ENCODE data around the gene ZMIZ1. TPM values are rescaled to one million over a fixed set of nuclear protein-coding genes. Genes with fewer than 3 reads are reported as not detected.

Gene ZMIZ1
- total RNA-seq, 4 donors from 2014 or later: 22.7 to 37.5 (median 31.7) TPM

DNA sequence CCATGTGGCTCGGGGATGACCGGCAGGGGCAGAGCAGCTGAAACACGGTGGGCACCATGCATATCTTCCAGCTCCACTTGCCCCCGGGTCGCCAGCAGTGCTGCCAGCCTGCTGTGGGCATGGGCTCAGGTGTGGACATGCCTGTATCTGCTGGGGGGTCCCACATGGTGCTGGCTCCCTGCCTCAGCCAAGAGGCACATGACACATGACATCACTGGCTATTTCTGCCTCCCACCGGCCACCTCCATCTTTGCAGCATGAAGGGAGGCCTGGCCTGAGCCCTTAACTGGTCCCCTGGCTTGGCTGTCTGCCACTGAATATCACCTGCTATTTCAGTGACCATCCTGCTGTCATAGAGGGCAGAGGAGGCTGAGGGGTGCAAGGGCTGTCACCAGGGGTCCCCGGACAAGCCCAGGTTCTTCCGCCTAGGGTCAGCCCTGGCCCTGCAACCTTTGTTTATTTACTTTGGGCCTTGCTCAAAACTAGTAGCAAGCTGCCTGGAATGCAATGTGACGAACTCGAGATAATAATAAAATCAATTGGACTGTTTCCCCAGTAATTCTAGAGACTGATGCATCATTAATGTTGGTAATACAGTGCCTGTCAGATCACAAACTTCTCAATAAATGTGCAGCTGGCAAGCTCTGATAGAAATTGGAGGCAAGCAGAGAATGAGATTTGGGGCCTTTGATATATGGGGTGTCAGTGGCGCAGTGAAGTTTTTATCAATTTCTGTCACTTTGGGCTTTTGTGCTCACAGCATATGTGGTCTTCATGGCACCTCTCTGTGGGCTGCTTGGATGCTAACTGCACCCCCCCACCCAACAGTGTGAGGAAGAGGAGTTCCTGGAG is 28.5 kb downstream of the ZMIZ1 start:
- H3K36me3 ChIP-seq: no peaks in the 10 kb centered on the region
- H3K27ac ChIP-seq: peak overlapping the region; percentile 29 to 97 (median 90)
- no peaks in the 10 kb centered on the region for H3K9me3 ChIP-seq
- DNase-seq (no peak), ATAC-seq (no peak)
- H3K4me1 ChIP-seq: peaks cover 87 to 100% of the 10 kb centered on the region in 2 donors
- TF ChIP-seq POLR2A (IDR thresholded peaks at IDR 0.05): no peak
- TF ChIP-seq, protein P1, sequence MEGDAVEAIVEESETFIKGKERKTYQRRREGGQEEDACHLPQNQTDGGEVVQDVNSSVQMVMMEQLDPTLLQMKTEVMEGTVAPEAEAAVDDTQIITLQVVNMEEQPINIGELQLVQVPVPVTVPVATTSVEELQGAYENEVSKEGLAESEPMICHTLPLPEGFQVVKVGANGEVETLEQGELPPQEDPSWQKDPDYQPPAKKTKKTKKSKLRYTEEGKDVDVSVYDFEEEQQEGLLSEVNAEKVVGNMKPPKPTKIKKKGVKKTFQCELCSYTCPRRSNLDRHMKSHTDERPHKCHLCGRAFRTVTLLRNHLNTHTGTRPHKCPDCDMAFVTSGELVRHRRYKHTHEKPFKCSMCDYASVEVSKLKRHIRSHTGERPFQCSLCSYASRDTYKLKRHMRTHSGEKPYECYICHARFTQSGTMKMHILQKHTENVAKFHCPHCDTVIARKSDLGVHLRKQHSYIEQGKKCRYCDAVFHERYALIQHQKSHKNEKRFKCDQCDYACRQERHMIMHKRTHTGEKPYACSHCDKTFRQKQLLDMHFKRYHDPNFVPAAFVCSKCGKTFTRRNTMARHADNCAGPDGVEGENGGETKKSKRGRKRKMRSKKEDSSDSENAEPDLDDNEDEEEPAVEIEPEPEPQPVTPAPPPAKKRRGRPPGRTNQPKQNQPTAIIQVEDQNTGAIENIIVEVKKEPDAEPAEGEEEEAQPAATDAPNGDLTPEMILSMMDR (IDR thresholded peaks at IDR 0.05 in 4 of 5, conservative IDR thresholded peaks at IDR 0.05 in 1 of 5): no peak
- H3K27me3 ChIP-seq: no peaks in the 10 kb centered on the region
- in situ Hi-C loops (cut with MboI; ENCODE audit: low sequenced_read_pairs in 4 of 4) (loop anchor here in 2 of 4 donors (25.0 kb wide), 2 partner anchors 340 to 1060 kb away; partner anchors contain the start of genes POLR3A (in 1 of the 2), RPS24 (in 1 of the 2) and ZCCHC24 (in 1 of the 2)), intact Hi-C loops (cut with DNase I; ENCODE audit: low total_unique reads) (no loop called here)
- no peak overlapping the region for H3K4me3 ChIP-seq

DNA sequence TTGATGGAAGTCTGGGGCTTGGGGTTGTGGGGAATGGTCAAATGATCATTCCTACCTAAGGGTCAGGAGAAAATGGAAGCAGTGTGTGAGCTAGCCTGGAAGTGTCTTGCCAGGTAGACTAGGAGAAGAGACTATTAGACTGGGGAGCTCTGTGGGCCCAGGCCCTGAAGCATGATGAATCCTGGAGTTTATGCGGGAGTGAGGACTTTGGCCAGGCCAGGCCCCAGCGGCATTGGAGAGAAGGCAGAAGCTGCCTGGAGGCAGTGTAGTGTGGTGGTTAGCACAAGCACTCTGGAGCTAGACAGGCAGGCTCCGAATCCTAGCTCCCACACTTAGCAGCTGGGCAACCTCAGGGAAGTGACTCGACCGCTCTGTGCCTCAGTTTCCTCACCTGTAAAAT is 29.3 kb downstream of the ZMIZ1 start:
- peaks cover 92 to 100% of the 10 kb centered on the region in 2 donors for H3K4me1 ChIP-seq
- ATAC-seq: no peak
- H3K27me3 ChIP-seq: no peaks in the 10 kb centered on the region
- no peak overlapping the region for H3K4me3 ChIP-seq
- in situ Hi-C loops (cut with MboI; ENCODE audit: low sequenced_read_pairs in 4 of 4) (loop anchor here in 2 of 4 donors (25.0 kb wide), 2 partner anchors 339 to 1061 kb away; partner anchors contain the start of genes POLR3A (in 1 of the 2), RPS24 (in 1 of the 2) and ZCCHC24 (in 1 of the 2)), intact Hi-C loops (cut with DNase I; ENCODE audit: low total_unique reads) (no loop called here)
- no peak overlapping the region for H3K27ac ChIP-seq
- no peaks in the 10 kb centered on the region for H3K9me3 ChIP-seq
- TF ChIP-seq, protein P1 (IDR thresholded peaks at IDR 0.05 in 4 of 5, conservative IDR thresholded peaks at IDR 0.05 in 1 of 5): no peak
- no peak for TF ChIP-seq POLR2A (IDR thresholded peaks at IDR 0.05)
- no peak for DNase-seq
- no peaks in the 10 kb centered on the region for H3K36me3 ChIP-seq

DNA sequence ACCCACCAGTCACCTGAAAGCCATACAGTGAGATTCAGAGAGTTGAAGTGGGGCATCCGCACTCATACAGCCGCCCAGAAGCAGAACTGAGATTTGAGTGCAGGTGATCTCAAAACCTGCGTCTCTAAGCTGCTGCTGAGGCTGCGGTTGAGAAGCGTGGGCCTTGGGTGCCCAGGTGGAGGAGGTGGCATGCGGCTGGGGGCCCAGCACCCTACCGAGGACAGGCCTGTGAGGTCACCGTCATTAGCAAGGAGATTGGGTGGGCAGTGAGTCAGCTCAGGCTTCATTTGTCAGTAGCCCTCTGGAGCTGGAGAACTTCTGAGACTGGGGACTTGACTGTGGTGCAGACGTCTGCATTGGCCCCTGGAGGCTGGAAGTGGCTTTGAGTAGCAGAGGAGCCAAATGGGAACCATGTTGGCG is 29.8 kb downstream of the ZMIZ1 start:
- intact Hi-C loops (cut with DNase I; ENCODE audit: low total_unique reads): no loop called here
- Histone ChIP-seq H3K4me1 (peaks cover 94 to 100% of the 10 kb centered on the region in 2 donors), H3K4me3 (no peak overlapping the region), H3K27me3 (no peaks in the 10 kb centered on the region), H3K27ac (no peak overlapping the region), H3K36me3 (no peaks in the 10 kb centered on the region), H3K9me3 (no peaks in the 10 kb centered on the region)
- ATAC-seq (no peak), DNase-seq (no peak)
- TF ChIP-seq, protein P1 (IDR thresholded peaks at IDR 0.05 in 4 of 5, conservative IDR thresholded peaks at IDR 0.05 in 1 of 5): no peak
- TF ChIP-seq POLR2A (IDR thresholded peaks at IDR 0.05): no peak
- in situ Hi-C loops (cut with MboI; ENCODE audit: low sequenced_read_pairs in 4 of 4): loop anchor here in 2 of 4 donors (25.0 kb wide), 2 partner anchors 339 to 1061 kb away; partner anchors contain the start of genes POLR3A (in 1 of the 2), RPS24 (in 1 of the 2) and ZCCHC24 (in 1 of the 2)

DNA sequence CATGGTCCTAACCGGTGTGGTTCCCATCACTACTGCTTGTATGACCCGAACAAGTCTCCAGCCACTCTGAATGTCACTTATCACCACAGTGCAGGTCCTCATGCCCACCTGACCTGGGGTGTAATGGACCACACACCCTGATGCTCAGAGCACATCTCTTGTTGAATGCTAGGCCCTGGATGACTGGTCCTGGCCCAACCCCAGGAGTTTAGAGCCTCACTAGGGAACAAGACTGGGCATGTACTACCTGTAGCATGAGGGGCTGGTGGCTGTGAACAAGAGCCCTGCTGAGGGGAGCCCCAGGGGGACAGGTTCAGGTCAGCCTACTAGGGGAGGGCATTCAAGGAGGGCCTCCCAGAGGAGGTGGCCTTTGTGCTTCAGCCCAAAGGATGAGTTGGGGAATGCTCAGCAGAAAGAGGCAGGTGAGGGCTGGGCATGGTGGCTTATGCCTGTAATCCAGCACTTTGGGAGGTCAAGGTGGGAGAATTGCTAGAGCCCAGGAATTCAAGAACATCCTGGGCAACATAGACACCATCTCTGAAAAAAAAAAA is 31.2 kb downstream of the ZMIZ1 start:
- DNase-seq: no peak
- Histone ChIP-seq H3K27ac (peak overlapping the region in 3 of 4 donors; percentile 18 to 84 (median 75)), H3K4me1 (peaks cover 93 to 100% of the 10 kb centered on the region in 2 donors), H3K4me3 (no peak overlapping the region), H3K27me3 (no peaks in the 10 kb centered on the region), H3K9me3 (no peaks in the 10 kb centered on the region), H3K36me3 (no peaks in the 10 kb centered on the region)
- no peak for ATAC-seq
- intact Hi-C loops (cut with DNase I; ENCODE audit: low total_unique reads) (no loop called here), in situ Hi-C loops (cut with MboI; ENCODE audit: low sequenced_read_pairs in 4 of 4) (loop anchor here in 2 of 4 donors (25.0 kb wide), 2 partner anchors 337 to 1063 kb away; partner anchors contain the start of genes POLR3A (in 1 of the 2), RPS24 (in 1 of the 2) and ZCCHC24 (in 1 of the 2))
- no peak for TF ChIP-seq POLR2A (IDR thresholded peaks at IDR 0.05)
- TF ChIP-seq, protein P1 (IDR thresholded peaks at IDR 0.05 in 4 of 5, conservative IDR thresholded peaks at IDR 0.05 in 1 of 5): no peak

Measured in gastrocnemius medialis (tissue), 4 donors.